ENCODE data around the gene CRYL1.

CRYL1 gene

DNA sequence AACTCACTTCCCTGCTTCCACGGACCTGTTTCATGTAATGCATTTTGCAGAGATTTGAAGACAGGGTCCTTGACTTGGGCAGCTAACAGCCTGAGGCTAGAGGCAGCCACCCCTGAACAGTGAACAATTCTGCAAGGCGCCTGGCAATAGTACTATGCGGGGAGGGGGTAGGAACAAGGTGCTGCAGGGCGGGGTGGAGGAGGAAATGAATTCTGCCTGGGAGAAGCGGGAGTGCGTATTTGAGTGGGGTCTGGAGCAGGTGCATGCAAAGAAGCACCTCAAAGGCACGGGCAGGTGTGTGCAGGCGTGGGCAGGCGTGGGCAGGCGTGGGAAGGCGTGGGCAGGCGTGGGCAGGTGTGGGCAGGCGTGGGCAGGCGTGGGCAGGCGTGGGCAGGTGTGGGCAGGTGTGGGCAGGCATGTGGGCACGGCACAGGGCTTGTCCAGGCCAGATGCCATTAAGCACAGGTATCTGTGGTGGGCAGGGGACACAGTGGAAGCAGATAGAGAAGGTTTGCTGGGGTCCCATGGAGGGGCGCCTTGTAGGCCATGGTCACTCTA lies 163.1 kb downstream of the CRYL1 start:
- DNase-seq: no peak

- no peak for DNase-seq
These were observed 164.7 kb downstream of the CRYL1 start for GRCh38 chr13:20360835-20361412.

DNA sequence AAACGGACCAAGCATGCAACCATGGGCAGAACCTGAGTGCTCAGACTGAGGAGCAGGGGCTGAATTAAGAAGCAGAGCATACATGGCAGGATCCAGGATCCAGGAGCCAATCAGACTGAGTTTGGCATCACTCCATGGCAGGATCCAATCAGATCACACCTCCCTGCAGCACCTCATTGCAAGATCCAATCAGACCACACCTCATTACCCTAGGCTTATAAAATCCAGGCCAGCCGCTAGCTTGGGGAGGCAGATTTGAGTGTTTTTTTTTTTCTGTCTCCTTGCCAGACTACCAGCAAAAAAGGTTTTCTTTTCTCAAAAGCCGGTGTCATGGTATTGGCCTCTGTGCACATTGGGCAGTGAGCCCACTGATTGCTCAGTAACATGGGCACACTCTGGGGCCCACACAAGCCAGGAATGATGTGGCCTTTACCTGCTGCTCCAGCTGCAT lies 165.6 kb downstream of the CRYL1 start:
- no peak for DNase-seq

- peak; percentile 82 for DNase-seq
These were observed 166.3 kb downstream of the CRYL1 start for GRCh38 chr13:20359335-20359734.

- DNase-seq: no peak
These were observed 167.6 kb downstream of the CRYL1 start for GRCh38 chr13:20358022-20358421.

DNA sequence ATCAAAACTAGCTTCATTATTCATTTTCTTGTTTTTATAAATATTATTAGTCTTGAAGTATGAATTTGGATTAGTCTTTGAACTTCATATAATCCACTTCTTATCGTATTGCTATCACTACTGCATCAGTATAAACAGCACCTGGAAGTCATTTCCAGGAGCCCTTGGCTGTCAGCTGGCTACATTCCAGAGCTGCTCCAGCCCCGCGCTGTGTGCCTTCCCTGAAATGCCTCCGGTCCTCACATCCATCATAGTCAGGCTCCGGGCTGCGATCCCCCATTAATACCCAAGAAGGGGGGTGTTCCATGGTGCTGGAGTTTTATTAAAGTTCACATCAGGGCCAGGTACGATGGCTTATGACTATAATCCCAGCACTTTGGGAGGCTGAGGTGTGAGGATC lies 169.2 kb downstream of the CRYL1 start:
- no peak for DNase-seq

DNA sequence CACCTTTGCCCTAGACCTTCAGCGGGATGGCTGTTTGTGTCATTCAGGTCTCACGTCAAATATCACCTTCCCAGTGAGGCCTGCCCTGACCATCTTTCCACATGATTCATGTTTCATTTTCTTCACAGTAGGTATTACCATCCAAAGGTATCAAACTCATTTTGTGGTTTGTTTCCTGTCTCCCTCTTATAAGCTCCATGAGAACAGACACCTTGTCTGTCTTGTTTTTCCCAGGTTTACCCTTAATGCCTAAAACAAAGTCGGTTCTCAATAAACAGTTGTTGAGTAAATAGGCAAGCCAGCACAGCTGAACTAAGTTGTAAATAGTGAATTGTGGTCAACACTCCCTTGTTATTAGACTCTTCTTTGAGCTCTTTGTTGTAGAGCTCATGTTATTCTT lies 170.9 kb downstream of the CRYL1 start:
- DNase-seq: no peak

DNA sequence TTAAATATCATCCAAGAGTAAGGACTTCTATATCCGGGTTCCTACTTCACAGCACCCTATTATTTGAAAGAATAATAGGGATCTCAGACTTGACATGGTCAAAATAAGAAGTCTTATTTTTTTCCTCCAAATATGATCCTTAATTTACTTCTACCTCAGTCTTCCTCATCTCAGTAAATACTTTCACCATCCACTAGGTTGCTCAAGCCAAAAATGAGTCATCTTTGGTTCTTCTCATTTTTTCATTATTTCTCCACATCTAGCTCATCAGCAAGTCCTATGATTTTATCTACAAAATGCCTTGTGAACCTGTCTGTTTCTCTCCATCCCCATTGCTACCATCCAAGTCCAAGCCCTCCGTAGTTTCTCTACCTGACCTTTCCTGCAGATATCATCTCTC lies 171.7 kb downstream of the CRYL1 start:
- DNase-seq: peak; percentile 89
